AG04450 (cell line): ENCODE results near the gene SMYD4. TPM values are rescaled to one million over a fixed set of nuclear protein-coding genes. Genes with fewer than 3 reads are reported as not detected.

Source experiments
- CTCF ChIA-PET: fragments of 300-600, 350-600 bp; formaldehyde crosslinking; extraction: SDS; loops from one replicate; lab custom pipeline; 2022; ENCODE audit warnings: antibody characterized with exemption, inconsistent platforms; lab: Charles Lee
- POLR2A ChIA-PET: fragments of 350-600 bp; formaldehyde crosslinking; extraction: SDS; loops from one replicate; lab custom pipeline; 2021; ENCODE audit warnings: antibody characterized with exemption, inconsistent platforms; lab: Yijun Ruan, JAX
- DNase-seq: peaks from one replicate; pipeline ENCODE4 v3.0.0-alpha.2; 2011; ENCODE audit warnings: low read depth, low spot score
- H3K27ac ChIP-seq: one replicate; pipeline ENCODE4 v1.5.1; 2012; ENCODE audit warnings: low read depth, low read length, control low read depth
- H3K27me3 ChIP-seq: one replicate; pipeline ENCODE4 v1.6.0; 2012; ENCODE audit warnings: low read length; ENCODE audit not compliant: control insufficient read depth, insufficient read depth
- H3K4me3 ChIP-seq: 2 replicates; pipeline ENCODE4 v1.5.1; 2011; ENCODE audit warnings: mild to moderate bottlenecking, low read depth, low read length, control low read depth
- H3K9me3 ChIP-seq: 2 replicates; pipeline ENCODE4 v1.5.1; 2012; ENCODE audit warnings: low read length; ENCODE audit not compliant: control insufficient read depth, insufficient read depth
- polyA plus RNA-seq: library from polyadenylated mRNA; depleted of rRNA; stranded (reverse); fragments of >200 nt; gene quantifications from 2 replicates; pipeline ENCODE4 v1.2.3, GENCODE V29; 2011
- TF ChIP-seq, protein P1 (sequence below): IDR thresholded peaks from 2 replicates; pipeline ENCODE4 v1.5.1; 2011; ENCODE audit warnings: low read depth, low read length, control low read depth, inconsistent platforms

The SMYD4 gene
- polyA plus RNA-seq, 1 experiment = 5.7 TPM

DNA sequence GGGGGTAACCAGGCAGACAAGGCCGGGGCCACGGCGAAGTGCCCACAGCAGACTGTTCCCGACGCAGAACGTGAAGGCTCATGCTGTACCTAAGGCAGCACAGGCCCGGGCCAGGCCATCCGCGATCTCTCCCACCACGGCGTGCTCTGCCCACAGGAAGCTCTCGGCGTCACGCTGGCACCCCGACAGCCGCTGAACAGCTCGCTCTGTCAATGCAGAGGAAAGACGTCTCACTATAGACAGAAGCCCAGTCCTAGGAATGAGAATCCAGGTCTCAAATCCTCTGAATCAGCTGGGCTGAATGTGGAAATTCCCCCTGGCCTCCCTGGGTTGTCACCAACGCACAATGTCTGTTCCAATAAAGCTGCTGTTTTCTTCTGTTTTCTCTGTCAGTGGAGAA lies 46.4 kb downstream of the SMYD4 start:
- no peaks in the 10 kb centered on the region; the same call in 1 of the 2 replicates for H3K9me3 ChIP-seq
- DNase-seq = no peak
- H3K4me3 ChIP-seq = no peak overlapping the region
- peak overlapping the region; percentile 62 for H3K27ac ChIP-seq
- TF ChIP-seq, protein P1, sequence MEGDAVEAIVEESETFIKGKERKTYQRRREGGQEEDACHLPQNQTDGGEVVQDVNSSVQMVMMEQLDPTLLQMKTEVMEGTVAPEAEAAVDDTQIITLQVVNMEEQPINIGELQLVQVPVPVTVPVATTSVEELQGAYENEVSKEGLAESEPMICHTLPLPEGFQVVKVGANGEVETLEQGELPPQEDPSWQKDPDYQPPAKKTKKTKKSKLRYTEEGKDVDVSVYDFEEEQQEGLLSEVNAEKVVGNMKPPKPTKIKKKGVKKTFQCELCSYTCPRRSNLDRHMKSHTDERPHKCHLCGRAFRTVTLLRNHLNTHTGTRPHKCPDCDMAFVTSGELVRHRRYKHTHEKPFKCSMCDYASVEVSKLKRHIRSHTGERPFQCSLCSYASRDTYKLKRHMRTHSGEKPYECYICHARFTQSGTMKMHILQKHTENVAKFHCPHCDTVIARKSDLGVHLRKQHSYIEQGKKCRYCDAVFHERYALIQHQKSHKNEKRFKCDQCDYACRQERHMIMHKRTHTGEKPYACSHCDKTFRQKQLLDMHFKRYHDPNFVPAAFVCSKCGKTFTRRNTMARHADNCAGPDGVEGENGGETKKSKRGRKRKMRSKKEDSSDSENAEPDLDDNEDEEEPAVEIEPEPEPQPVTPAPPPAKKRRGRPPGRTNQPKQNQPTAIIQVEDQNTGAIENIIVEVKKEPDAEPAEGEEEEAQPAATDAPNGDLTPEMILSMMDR = no peak
- no peaks in the 10 kb centered on the region for H3K27me3 ChIP-seq
- POLR2A ChIA-PET = interaction anchor here (0.6 to 2.5 kb wide), 7 partner anchors 17 to 267 kb away, joined by 4 to 37 read pairs (median 5); partner anchors contain the start of genes INPP5K and SERPINF1
- CTCF ChIA-PET = interaction anchor here (0.7 to 7.3 kb wide), 16 partner anchors 9 to 209 kb away, joined by 3 to 89 read pairs (median 6); partner anchors contain the start of genes SERPINF1 and WDR81

DNA sequence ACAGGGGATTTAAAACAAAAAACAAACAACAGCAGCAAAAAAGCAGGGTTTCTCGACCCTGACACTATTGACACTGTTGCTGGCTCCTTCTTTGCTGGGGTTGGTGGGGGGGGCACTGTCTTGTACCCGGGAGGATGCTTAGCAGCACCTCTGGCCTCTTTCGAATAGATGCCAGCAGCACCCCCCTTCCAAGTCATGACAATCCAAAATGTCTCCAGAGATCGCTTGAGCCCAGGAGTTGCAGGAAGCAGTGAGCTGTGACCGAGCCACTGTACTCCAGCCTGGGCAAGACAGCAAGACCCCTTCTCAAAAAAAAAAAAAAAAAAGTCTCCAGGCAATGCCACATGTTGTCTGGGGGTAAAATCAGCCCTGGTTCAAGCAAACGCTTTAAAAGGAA lies 47.5 kb downstream of the SMYD4 start:
- ChIA-PET POLR2A (interaction anchor here (0.7 kb wide), 3 partner anchors 65 to 483 kb away, joined by 3 to 6 read pairs (median 6); no protein-coding TSS in a partner anchor), CTCF (interaction anchor here (0.7 to 7.3 kb wide), 2 partner anchors 8 to 63 kb away, joined by 3 to 89 read pairs; no protein-coding TSS in a partner anchor)
- Histone ChIP-seq H3K9me3 (no peaks in the 10 kb centered on the region; the same call in 1 of the 2 replicates), H3K27ac (no peak overlapping the region), H3K27me3 (no peaks in the 10 kb centered on the region), H3K4me3 (no peak overlapping the region)
- TF ChIP-seq, protein P1 = no peak
- no peak for DNase-seq

DNA sequence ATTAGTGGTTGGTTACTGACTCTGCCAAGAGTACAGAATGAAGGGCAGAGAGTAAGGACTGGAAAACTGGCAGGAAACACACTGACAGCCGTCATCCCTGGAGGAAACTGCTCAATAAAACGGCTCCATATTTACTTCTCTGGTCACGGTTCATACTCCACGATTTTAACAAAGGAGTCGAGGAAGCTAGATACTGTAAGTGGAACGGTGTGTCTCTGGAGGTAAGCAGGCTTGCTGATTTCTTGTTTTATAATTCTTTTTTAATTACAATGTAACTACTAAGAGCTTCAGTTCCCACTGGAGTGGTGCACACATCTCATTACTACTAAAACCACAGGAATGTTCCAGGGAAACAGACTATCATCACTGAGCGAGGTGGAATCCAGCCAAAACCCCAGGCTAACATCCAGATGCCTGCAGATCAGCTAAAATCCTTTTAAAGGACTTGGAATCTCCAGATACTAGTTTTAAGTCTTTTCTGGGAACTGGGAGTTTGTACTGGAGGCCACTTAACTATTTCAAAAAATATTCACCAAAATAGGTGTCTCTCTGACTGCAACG lies 50.1 kb downstream of the SMYD4 start:
- peak overlapping the region; percentile 29; the same call in 1 of the 2 replicates for H3K4me3 ChIP-seq
- DNase-seq = peak; percentile 90
- H3K9me3 ChIP-seq = no peaks in the 10 kb centered on the region; the same call in 1 of the 2 replicates
- peak overlapping the region; percentile 84 for H3K27ac ChIP-seq
- ChIA-PET CTCF (interaction anchor here (7.3 kb wide), 1 partner anchor 61 kb away, joined by 89 read pairs; no protein-coding TSS in a partner anchor), POLR2A (interaction anchor here (0.5 to 1.7 kb wide), 7 partner anchors 9 to 263 kb away, joined by 3 to 12 read pairs (median 7); partner anchors contain the start of genes INPP5K and SERPINF1)
- TF ChIP-seq, protein P1 = no peak
- no peaks in the 10 kb centered on the region for H3K27me3 ChIP-seq

DNA sequence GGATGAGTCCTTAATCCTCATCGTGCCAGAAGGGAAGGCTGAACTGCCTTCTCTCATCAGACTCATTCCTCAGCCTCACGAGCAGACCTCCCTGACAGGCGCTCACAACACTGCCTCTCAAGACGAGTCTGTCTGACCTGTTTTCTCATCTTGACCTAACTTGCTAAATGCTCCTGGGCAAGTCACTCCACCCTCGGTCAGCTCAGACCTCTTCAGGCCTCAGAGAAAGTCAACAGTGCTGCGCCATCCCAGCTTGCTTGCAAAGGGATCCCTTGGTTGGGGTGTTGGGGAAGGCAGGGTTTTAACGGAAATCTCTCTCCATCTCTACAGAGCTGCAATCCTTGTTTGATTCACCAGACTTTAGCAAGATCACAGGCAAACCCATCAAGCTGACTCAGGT lies 52.8 kb downstream of the SMYD4 start:
- TF ChIP-seq, protein P1 = no peak
- no peaks in the 10 kb centered on the region for H3K27me3 ChIP-seq
- no peaks in the 10 kb centered on the region for H3K9me3 ChIP-seq
- no peak overlapping the region for H3K4me3 ChIP-seq
- no peak for DNase-seq
- CTCF ChIA-PET = interaction anchor here (0.6 to 1.4 kb wide), 2 partner anchors 11 to 55 kb away, joined by 4 to 5 read pairs; no protein-coding TSS in a partner anchor
- no peak overlapping the region for H3K27ac ChIP-seq
- POLR2A ChIA-PET = no interaction called here

DNA sequence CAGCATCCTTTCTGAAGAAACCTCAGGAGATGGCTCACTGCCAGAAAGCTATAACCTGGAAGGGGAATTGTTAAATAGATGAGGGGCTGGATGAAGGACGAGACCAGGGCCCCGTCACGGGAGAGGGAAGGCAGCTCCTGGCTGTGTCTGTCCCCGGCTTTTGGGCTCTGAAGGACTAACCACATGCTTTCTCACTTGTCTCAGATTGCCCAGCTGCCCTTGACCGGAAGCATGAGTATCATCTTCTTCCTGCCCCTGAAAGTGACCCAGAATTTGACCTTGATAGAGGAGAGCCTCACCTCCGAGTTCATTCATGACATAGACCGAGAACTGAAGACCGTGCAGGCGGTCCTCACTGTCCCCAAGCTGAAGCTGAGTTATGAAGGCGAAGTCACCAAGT lies 53.4 kb downstream of the SMYD4 start:
- Histone ChIP-seq H3K27me3 (no peaks in the 10 kb centered on the region), H3K27ac (no peak overlapping the region), H3K4me3 (no peak overlapping the region), H3K9me3 (no peaks in the 10 kb centered on the region; the same call in 1 of the 2 replicates)
- CTCF ChIA-PET = interaction anchor here (0.6 to 1.4 kb wide), 2 partner anchors 10 to 55 kb away, joined by 4 to 5 read pairs; no protein-coding TSS in a partner anchor
- TF ChIP-seq, protein P1 = no peak
- DNase-seq = no peak
- POLR2A ChIA-PET = interaction anchor here (0.7 kb wide), 1 partner anchor 45 kb away, joined by 3 read pairs; no protein-coding TSS in a partner anchor
